Parathyroid adenoma (tissue), 2 donors: ENCODE results near the gene SCP2.
"Not testable (repeated sequence)": the region's sequence is repeated elsewhere in the genome, so short reads cannot be mapped to it uniquely, and the experiment has no call there.

Source experiments
- H2AFZ ChIP-seq: fragments of 300-600 bp; sonication (generic); one replicate; pipeline ENCODE4 v1.7.0; 2017; ENCODE audit warnings: antibody characterized with exemption, mild to moderate bottlenecking
- H3K27ac ChIP-seq: fragments of 300-600 bp; sonication (generic); one replicate; pipeline ENCODE4 v1.7.0; 2017
- H3K27me3 ChIP-seq: fragments of 300-600 bp; sonication (generic); one replicate; pipeline ENCODE4 v1.7.0; 2017; ENCODE audit warnings: low read length; ENCODE audit not compliant: control insufficient read depth, insufficient read depth
- H3K36me3 ChIP-seq: fragments of 300-600 bp; sonication (generic); one replicate; pipeline ENCODE4 v1.7.0; 2017; ENCODE audit warnings: low read length; ENCODE audit not compliant: control insufficient read depth, insufficient read depth
- H3K4me1 ChIP-seq: fragments of 300-600 bp; sonication (generic); one replicate; pipeline ENCODE4 v1.7.0; 2017; ENCODE audit warnings: control low read depth
- H3K4me2 ChIP-seq: fragments of 300-600 bp; sonication (generic); one replicate; pipeline ENCODE4 v1.7.0; 2017; ENCODE audit warnings: low read length
- H3K4me3 ChIP-seq: fragments of 300-600 bp; sonication (generic); one replicate; pipeline ENCODE4 v1.7.0; 2017; ENCODE audit warnings: low read depth, low read length
- H3K79me2 ChIP-seq: fragments of 300-600 bp; sonication (generic); one replicate; pipeline ENCODE4 v1.7.0; 2017; ENCODE audit warnings: control low read depth
- H3K9ac ChIP-seq: fragments of 300-600 bp; sonication (generic); one replicate; pipeline ENCODE4 v1.7.0; 2017; ENCODE audit warnings: mild to moderate bottlenecking
- H3K9me3 ChIP-seq: fragments of 300-600 bp; sonication (generic); one replicate; pipeline ENCODE4 v1.7.0; 2017; ENCODE audit warnings: low read length; ENCODE audit not compliant: control insufficient read depth
- CTCF ChIP-seq: fragments of 300-600 bp; sonication (generic); IDR thresholded peaks from one replicate; pipeline ENCODE4 v1.7.0; 2017; ENCODE audit warnings: antibody characterized with exemption, mild to moderate bottlenecking
- donor health status: primary hyperparathyroidism.

The SCP2 gene

GRCh38 chr1:52952112-52952511 lies 25.0 kb downstream of the SCP2 start:
- no peak for TF ChIP-seq CTCF
- H3K36me3 ChIP-seq: no peaks in the 10 kb centered on the region

GRCh38 chr1:52955129-52955970 lies 28.3 kb downstream of the SCP2 start:
- Histone ChIP-seq H2AFZ (no peak overlapping the region), H3K4me2 (no peak overlapping the region), H3K4me1 (no peaks in the 10 kb centered on the region), H3K9ac (no peak overlapping the region), H3K27me3 (no peaks in the 10 kb centered on the region), H3K27ac (no peak overlapping the region), H3K79me2 (no peaks in the 10 kb centered on the region), H3K36me3 (no peaks in the 10 kb centered on the region), H3K9me3 (no peaks in the 10 kb centered on the region), H3K4me3 (no peak overlapping the region)
- TF ChIP-seq CTCF: no peak

More at GRCh38 chr1:52952112-52952511, 25.0 kb downstream of the SCP2 start:
- Histone ChIP-seq H2AFZ (no peak overlapping the region), H3K27me3 (no peaks in the 10 kb centered on the region), H3K79me2 (no peaks in the 10 kb centered on the region), H3K4me1 (no peaks in the 10 kb centered on the region), H3K27ac (no peak overlapping the region), H3K4me2 (no peak overlapping the region), H3K4me3 (no peak overlapping the region), H3K9me3 (no peaks in the 10 kb centered on the region), H3K9ac (no peak overlapping the region)

GRCh38 chr1:52963101-52963500 lies 36.0 kb downstream of the SCP2 start:
- Histone ChIP-seq H3K79me2 (no peaks in the 10 kb centered on the region), H3K36me3 (no peaks in the 10 kb centered on the region), H3K9ac (no peak overlapping the region), H3K4me2 (no peak overlapping the region), H2AFZ (no peak overlapping the region), H3K9me3 (no peaks in the 10 kb centered on the region), H3K27me3 (no peaks in the 10 kb centered on the region), H3K4me1 (no peaks in the 10 kb centered on the region), H3K4me3 (no peak overlapping the region), H3K27ac (no peak overlapping the region)
- no peak for TF ChIP-seq CTCF

- Histone ChIP-seq H3K27ac (no peak overlapping the region), H3K4me1 (no peaks in the 10 kb centered on the region), H2AFZ (no peak overlapping the region), H3K4me3 (no peak overlapping the region), H3K27me3 (no peaks in the 10 kb centered on the region), H3K79me2 (no peaks in the 10 kb centered on the region), H3K36me3 (no peaks in the 10 kb centered on the region), H3K9me3 (no peaks in the 10 kb centered on the region), H3K4me2 (no peak overlapping the region), H3K9ac (no peak overlapping the region)
- TF ChIP-seq CTCF: no peak
These were observed 40.6 kb downstream of the SCP2 start for GRCh38 chr1:52967666-52968065.

- H3K9me3 ChIP-seq, H3K4me3 ChIP-seq, H3K9ac ChIP-seq, H3K27me3 ChIP-seq, H3K4me2 ChIP-seq, H3K79me2 ChIP-seq, H3K36me3 ChIP-seq, H3K27ac ChIP-seq, H3K4me1 ChIP-seq, H2AFZ ChIP-seq: not testable (repeated sequence)
These were observed 42.2 kb downstream of the SCP2 start for GRCh38 chr1:52969234-52969633.
